Parathyroid adenoma (tissue), 2 donors: ENCODE results near the gene USO1.

Experiments
- H2AFZ ChIP-seq: fragments of 300-600 bp; sonication (generic); one replicate; pipeline ENCODE4 v1.7.0; 2017; ENCODE audit warnings: antibody characterized with exemption, mild to moderate bottlenecking
- H3K27ac ChIP-seq: fragments of 300-600 bp; sonication (generic); one replicate; pipeline ENCODE4 v1.7.0; 2017
- H3K27me3 ChIP-seq: fragments of 300-600 bp; sonication (generic); one replicate; pipeline ENCODE4 v1.7.0; 2017; ENCODE audit warnings: low read length; ENCODE audit not compliant: control insufficient read depth, insufficient read depth
- H3K36me3 ChIP-seq: fragments of 300-600 bp; sonication (generic); one replicate; pipeline ENCODE4 v1.7.0; 2017; ENCODE audit warnings: low read length; ENCODE audit not compliant: control insufficient read depth, insufficient read depth
- H3K4me1 ChIP-seq: fragments of 300-600 bp; sonication (generic); one replicate; pipeline ENCODE4 v1.7.0; 2017; ENCODE audit warnings: control low read depth
- H3K4me2 ChIP-seq: fragments of 300-600 bp; sonication (generic); one replicate; pipeline ENCODE4 v1.7.0; 2017; ENCODE audit warnings: low read length
- H3K4me3 ChIP-seq: fragments of 300-600 bp; sonication (generic); one replicate; pipeline ENCODE4 v1.7.0; 2017; ENCODE audit warnings: low read depth, low read length
- H3K79me2 ChIP-seq: fragments of 300-600 bp; sonication (generic); one replicate; pipeline ENCODE4 v1.7.0; 2017; ENCODE audit warnings: control low read depth
- H3K9ac ChIP-seq: fragments of 300-600 bp; sonication (generic); one replicate; pipeline ENCODE4 v1.7.0; 2017; ENCODE audit warnings: mild to moderate bottlenecking
- H3K9me3 ChIP-seq: fragments of 300-600 bp; sonication (generic); one replicate; pipeline ENCODE4 v1.7.0; 2017; ENCODE audit warnings: low read length; ENCODE audit not compliant: control insufficient read depth
- CTCF ChIP-seq: fragments of 300-600 bp; sonication (generic); IDR thresholded peaks from one replicate; pipeline ENCODE4 v1.7.0; 2017; ENCODE audit warnings: antibody characterized with exemption, mild to moderate bottlenecking
- donor health status: primary hyperparathyroidism.

Gene USO1

GRCh38 chr4:75724066-75724866 lies at the start of gene USO1:
USO1 (plus strand) TSS chr4:75724577; CDS start chr4:75724820, 243 bp downstream.
- Histone ChIP-seq H3K27ac (peak within 1 kb of the TSS; percentile 93), H3K27me3 (no peaks in the 10 kb centered on the region), H3K4me2 (peak within 1 kb of the TSS; percentile 99), H3K9ac (peak within 1 kb of the TSS; percentile 89), H3K4me3 (peak within 1 kb of the TSS; percentile 97), H3K9me3 (no peaks in the 10 kb centered on the region), H3K4me1 (peaks cover 5% of the 10 kb centered on the region), H3K36me3 (no peaks in the 10 kb centered on the region), H3K79me2 (peaks cover 6% of the 10 kb centered on the region), H2AFZ (peak within 1 kb of the TSS; percentile 97)
- peak; percentile 58 for TF ChIP-seq CTCF

GRCh38 chr4:75675004-75675531 lies 49.3 kb upstream of the USO1 start:
- Histone ChIP-seq H3K27me3 (no peaks in the 10 kb centered on the region), H3K4me2 (no peak overlapping the region), H3K79me2 (peaks cover 16% of the 10 kb centered on the region), H3K36me3 (no peaks in the 10 kb centered on the region), H2AFZ (no peak overlapping the region), H3K4me3 (no peak overlapping the region), H3K9ac (no peak overlapping the region), H3K9me3 (no peaks in the 10 kb centered on the region), H3K4me1 (peaks cover 3% of the 10 kb centered on the region), H3K27ac (no peak overlapping the region)
- no peak for TF ChIP-seq CTCF

- Histone ChIP-seq H3K36me3 (no peaks in the 10 kb centered on the region), H3K4me1 (peaks cover 3% of the 10 kb centered on the region), H3K9ac (no peak overlapping the region), H3K27me3 (no peaks in the 10 kb centered on the region), H3K27ac (no peak overlapping the region), H2AFZ (no peak overlapping the region), H3K9me3 (no peaks in the 10 kb centered on the region), H3K79me2 (no peaks in the 10 kb centered on the region), H3K4me2 (no peak overlapping the region), H3K4me3 (no peak overlapping the region)
- no peak for TF ChIP-seq CTCF
Measured at GRCh38 chr4:75678473-75678872, 45.9 kb upstream of the USO1 start.

GRCh38 chr4:75678965-75679364 lies 45.4 kb upstream of the USO1 start:
- H3K4me3 ChIP-seq, result no peak overlapping the region
- H2AFZ ChIP-seq, result no peak overlapping the region
- TF ChIP-seq CTCF, result no peak
- peaks cover under 1% of the 10 kb centered on the region for H3K4me1 ChIP-seq
- no peaks in the 10 kb centered on the region for H3K9me3 ChIP-seq
- no peak overlapping the region for H3K27ac ChIP-seq
- H3K36me3 ChIP-seq, result no peaks in the 10 kb centered on the region
- no peaks in the 10 kb centered on the region for H3K27me3 ChIP-seq
- H3K9ac ChIP-seq, result no peak overlapping the region
- H3K79me2 ChIP-seq, result no peaks in the 10 kb centered on the region
- H3K4me2 ChIP-seq, result no peak overlapping the region
